ENCODE results near the gene GUCY1A2.

GUCY1A2 gene

GRCh38 chr11:106728859-106729258, 289.4 kb downstream of the GUCY1A2 start:
- no peak for DNase-seq (ENCODE audit: low read depth)

- DNase-seq (ENCODE audit: low read depth): no peak
Measured at GRCh38 chr11:106728379-106728778, 289.9 kb downstream of the GUCY1A2 start.

GRCh38 chr11:106727256-106727655, 291.0 kb downstream of the GUCY1A2 start:
- no peak for DNase-seq (ENCODE audit: low read depth)

DNA sequence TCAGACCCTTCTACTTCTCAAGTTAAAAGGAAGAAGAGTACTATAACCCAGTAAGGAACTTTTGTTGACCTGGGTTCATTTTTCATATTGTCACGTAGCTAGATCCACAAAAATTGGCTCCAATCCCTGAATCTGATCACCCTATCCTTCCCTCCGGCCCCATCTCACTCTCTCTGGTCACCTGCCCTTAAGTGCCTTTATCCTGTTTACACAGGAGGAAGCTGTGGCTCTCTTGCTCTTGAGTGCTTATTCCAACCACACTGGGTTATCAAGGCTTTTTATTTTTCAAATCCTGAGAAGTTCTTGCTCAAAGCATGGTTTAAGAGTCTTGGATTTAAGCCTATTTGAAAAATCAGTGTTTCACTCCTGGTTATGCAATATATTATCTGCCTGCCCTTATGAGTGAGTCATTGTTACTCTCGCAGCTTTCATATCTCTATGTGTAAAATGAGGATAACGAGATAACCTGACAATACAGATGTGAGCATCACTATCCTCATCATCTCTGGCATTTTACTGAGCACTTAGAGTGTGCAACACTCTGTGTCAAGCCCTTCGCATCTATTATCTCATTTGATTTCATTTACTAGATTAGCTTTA, 293.9 kb downstream of the GUCY1A2 start:
- no peak for DNase-seq (ENCODE audit: low read depth)

DNA sequence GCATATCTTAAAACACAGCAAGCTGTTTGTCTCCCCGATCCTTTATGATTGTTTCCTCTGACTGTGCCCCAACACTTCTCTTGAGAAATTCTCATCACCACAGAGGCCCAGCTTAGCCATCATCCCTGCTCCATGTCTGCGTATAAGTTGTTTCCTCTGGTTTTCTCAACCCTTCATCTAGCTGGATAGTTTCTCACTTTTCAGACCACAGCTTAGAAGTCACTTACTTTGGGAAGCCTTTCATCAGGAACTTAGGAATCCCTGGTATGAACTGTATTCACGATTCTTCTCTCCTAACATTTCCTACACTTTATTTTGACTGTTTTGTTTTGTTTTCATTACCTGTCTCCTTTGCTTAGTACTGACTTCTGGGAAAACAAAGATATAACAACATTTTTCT, 295.2 kb downstream of the GUCY1A2 start:
- no peak for DNase-seq (ENCODE audit: low read depth)

- no peak for DNase-seq (ENCODE audit: low read depth)
Measured at GRCh38 chr11:106717222-106717621, 301.1 kb downstream of the GUCY1A2 start.

- no peak for DNase-seq (ENCODE audit: low read depth)
Measured at GRCh38 chr11:106714199-106714598, 304.1 kb downstream of the GUCY1A2 start.

DNA sequence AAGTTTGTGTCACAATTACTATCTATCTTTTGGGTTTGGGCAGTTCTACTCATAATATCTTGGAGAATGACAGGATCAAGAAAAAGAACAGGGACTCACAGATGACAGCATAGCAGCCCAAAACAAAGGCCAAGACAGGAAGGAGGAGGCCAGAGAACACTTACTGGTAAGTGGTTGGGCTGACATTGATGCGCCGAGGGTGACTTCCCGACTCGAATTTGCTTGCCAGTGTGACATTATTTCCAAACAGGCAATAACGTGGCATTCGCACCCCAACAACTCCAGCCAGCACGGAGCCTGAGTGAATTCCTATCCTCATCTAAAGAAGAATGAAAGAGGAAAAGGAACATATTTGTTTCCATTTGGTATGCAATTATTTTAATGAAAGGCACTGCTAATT, 309.9 kb downstream of the GUCY1A2 start:
- no peak for DNase-seq (ENCODE audit: low read depth)

- no peak for DNase-seq (ENCODE audit: low read depth)
Measured at GRCh38 chr11:106706355-106706754, 311.9 kb downstream of the GUCY1A2 start.

GRCh38 chr11:106702805-106703204, 315.5 kb downstream of the GUCY1A2 start:
- DNase-seq (ENCODE audit: low read depth): no peak

DNA sequence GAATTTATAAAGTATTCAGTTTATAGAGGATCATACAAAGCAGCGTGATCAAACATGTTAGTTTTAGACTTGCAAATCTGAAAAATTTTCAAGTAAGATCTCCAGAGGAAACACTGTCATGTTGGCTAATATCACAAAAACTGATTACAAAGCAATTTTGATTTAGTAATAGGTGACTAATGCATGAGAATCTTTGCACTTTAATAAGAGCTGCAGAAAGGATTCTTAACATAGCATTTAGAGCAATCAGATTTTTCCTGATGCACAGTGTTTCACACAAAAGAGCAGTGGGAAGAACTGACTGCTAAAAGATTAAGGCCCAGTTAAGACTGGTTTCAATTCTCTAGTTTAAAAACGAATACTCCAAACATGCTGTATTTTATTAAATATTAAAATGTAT, 321.2 kb downstream of the GUCY1A2 start:
- DNase-seq (ENCODE audit: low read depth): no peak

DNA sequence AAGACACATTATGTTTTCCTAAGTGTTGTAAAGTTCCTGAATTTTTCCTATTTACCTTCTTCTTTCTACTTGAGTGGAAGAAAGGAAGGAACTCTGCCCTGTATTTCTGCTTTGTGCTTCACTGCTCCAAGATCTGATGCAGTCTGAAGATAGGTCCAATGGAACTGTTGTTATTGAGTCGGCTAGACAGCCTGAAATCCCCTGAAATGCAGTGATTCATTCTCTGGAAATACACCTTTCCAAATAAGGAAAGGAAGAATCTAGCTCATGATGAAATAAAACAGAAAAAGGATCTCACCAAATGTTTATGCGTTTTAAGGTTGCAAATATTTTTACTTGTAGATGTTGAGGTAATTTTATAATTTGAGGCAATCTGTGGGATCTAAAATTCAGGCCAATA, 322.8 kb downstream of the GUCY1A2 start:
- no peak for DNase-seq (ENCODE audit: low read depth)

DNA sequence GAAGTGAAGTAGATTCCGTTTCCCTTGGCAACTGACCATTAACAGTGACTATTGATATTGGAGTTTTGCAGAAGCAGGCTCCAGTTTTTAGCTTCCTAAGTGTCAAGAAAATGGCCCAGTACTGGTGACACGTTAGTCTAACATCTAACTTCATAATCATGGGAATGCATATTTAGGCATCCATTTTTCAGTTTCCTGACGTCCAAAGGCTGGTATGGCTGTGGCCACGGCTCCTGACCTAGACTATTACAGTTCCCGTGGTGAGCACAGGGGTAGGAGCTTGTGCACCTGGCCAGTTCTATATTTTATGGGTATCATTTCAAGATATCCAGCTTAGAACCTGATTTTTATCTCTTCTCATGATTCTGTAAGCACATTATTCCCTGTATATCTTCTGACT, 323.8 kb downstream of the GUCY1A2 start:
- no peak for DNase-seq (ENCODE audit: low read depth)

- no peak for DNase-seq (ENCODE audit: low read depth)
Measured at GRCh38 chr11:106691807-106692365, 326.4 kb downstream of the GUCY1A2 start.

GRCh38 chr11:106690923-106691322, 327.4 kb downstream of the GUCY1A2 start:
- DNase-seq (ENCODE audit: low read depth): no peak

DNA sequence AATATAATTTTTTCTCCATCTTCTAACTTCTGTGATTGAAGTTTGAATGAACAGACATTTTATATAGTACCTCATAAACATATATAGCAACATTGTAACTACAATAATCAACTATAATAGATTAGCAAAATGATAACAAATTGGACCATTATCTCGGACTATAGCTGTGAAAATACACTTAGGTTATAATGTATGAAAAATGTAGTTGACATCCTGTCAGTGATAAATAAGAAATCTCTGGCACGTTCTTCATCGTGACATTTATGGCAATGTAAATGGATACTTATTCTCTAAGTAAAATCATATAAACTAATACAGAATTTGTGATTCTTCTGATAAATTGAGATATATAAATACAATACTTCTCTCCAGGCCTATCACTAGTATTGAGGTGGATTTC, 333.3 kb downstream of the GUCY1A2 start:
- no peak for DNase-seq (ENCODE audit: low read depth)

- DNase-seq (ENCODE audit: low read depth): no peak
Measured at GRCh38 chr11:106683435-106683834, 334.8 kb downstream of the GUCY1A2 start.

DNA sequence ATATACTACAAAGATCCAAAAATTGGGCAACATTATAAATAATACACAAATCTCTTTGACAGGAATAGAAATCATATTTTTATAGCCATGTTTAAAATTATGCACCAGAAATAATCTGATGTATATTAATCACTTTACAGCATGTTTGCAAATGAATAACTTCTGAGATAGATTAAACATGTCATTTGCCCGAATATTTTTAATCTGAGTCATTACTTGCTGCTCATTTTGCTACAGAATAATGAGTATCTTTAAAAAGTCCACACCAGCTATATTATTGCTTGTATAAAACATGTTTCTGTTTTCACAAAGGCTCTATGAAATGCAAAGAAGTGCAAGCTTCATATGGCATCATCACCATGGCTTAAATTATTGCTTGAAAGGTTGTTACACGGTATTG, 336.8 kb downstream of the GUCY1A2 start:
- no peak for DNase-seq (ENCODE audit: low read depth)

- no peak for DNase-seq (ENCODE audit: low read depth)
Measured at GRCh38 chr11:106679581-106679980, 338.7 kb downstream of the GUCY1A2 start.

GRCh38 chr11:106679181-106679580, 339.1 kb downstream of the GUCY1A2 start:
- DNase-seq (ENCODE audit: low read depth): no peak

GRCh38 chr11:106670069-106670468, 348.2 kb downstream of the GUCY1A2 start:
- no peak for DNase-seq (ENCODE audit: low read depth)

- no peak for DNase-seq (ENCODE audit: low read depth)
Measured at GRCh38 chr11:106668147-106668546, 350.1 kb downstream of the GUCY1A2 start.

- DNase-seq (ENCODE audit: low read depth): no peak
Measured at GRCh38 chr11:106656646-106657045, 361.6 kb downstream of the GUCY1A2 start.

- no peak for DNase-seq (ENCODE audit: low read depth)
Measured at GRCh38 chr11:106644824-106645223, 373.5 kb downstream of the GUCY1A2 start.
